K562 (cell line): ENCODE measurements around the gene APOBEC3G. TPM values are rescaled to one million over a fixed set of nuclear protein-coding genes. Genes with fewer than 3 reads are reported as not detected.
A peak's percentile ranks its signal among the peaks of the same experiment; 100 is the strongest.

Experiments
- ATAC-seq: fragments of 200-7000 bp; cut with Tn5 transposase; 3 replicates; pipeline ENCODE4 v1.9.1; 2020; ENCODE audit warnings: moderate library complexity
- BruUV-seq: library from RNA; stranded (reverse); fragments of 400-500 nt; replicated peaks from 2 replicates; lab custom pipeline; 2021; lab: Mats Ljungman, UMichigan
- CTCF ChIA-PET: fragments of 300-600 bp; formaldehyde crosslinking; extraction: SDS; loops from one replicate; lab custom pipeline; 2021; ENCODE audit warnings: low intra/inter-chr PET ratio; lab: Yijun Ruan, JAX
- POLR2A ChIA-PET: fragments of 300-600, 350-650 bp; sonication (Branson Sonifier 250); formaldehyde crosslinking; extraction: SDS; loops from one replicate; lab custom pipeline; 2021; ENCODE audit warnings: antibody characterized with exemption, inconsistent platforms; lab: Yijun Ruan, JAX
- DNase-seq, 4 experiments: peaks; one replicate each; pipeline versions ENCODE4 v3.0.0 to v3.0.0-alpha.2; 2011 to 2018; ENCODE audit warnings: low spot score in 3 of 4, mixed read lengths in 3 of 4; ENCODE audit errors: extremely low read depth in 1 of 4
- FAIRE-seq: peaks from 2 replicates; lab custom pipeline; 2011; peaks lifted over from hg19 to GRCh38; lab: Jason Lieb, UNC
- H2AFZ ChIP-seq: 2 replicates; pipeline ENCODE4 v1.6.0; 2011; ENCODE audit warnings: low read depth, low read length, control low read depth, inconsistent platforms
- H3K27ac ChIP-seq: fragments of 200-600 bp; 3 replicates; pipeline ENCODE4 v1.8.0; 2011; ENCODE audit warnings: low read depth, mild to moderate bottlenecking, control low read depth, inconsistent platforms, low read length, moderate library complexity, mixed read lengths; ENCODE audit errors: extremely low read depth
- H3K27me3 ChIP-seq, 2 experiments: fragments of 300-600 bp in 1 of 2; 2 replicates in 1 of 2; 3 replicates in 1 of 2; pipeline versions ENCODE4 v1.6.0 to v1.8.0; 2011; ENCODE audit warnings: inconsistent platforms in 2 of 2, low read length in 2 of 2, mild to moderate bottlenecking in 1 of 2, mixed read lengths in 1 of 2, moderate library complexity in 1 of 2; ENCODE audit not compliant: control insufficient read depth in 2 of 2, insufficient read depth in 2 of 2
- H3K36me3 ChIP-seq: fragments of 300-600 bp; 3 replicates; pipeline ENCODE4 v1.8.0; 2011; ENCODE audit warnings: mild to moderate bottlenecking, low read length, inconsistent platforms; ENCODE audit not compliant: control insufficient read depth, insufficient read depth
- H3K4me1 ChIP-seq, 2 experiments: fragments of 200-600 bp in 1 of 2; replicated peaks in 1 of 2; 2 replicates in 1 of 2; 3 replicates in 1 of 2; pipeline versions ENCODE4 v1.5.1 to v1.8.0; 2011; ENCODE audit warnings: inconsistent platforms in 2 of 2, low read length in 2 of 2, mild to moderate bottlenecking in 1 of 2, mixed read lengths in 1 of 2, moderate library complexity in 1 of 2; ENCODE audit not compliant: control insufficient read depth in 2 of 2, insufficient read depth in 2 of 2
- H3K4me2 ChIP-seq: 2 replicates; pipeline ENCODE4 v1.6.1; 2011; ENCODE audit warnings: low read length, control low read depth, inconsistent platforms, mixed read lengths; ENCODE audit not compliant: insufficient read depth
- H3K4me3 ChIP-seq: fragments of 200-600 bp; sonication (generic), shearing (Covaris generic); 2 replicates; pipeline ENCODE4 v1.5.1; 2016; ENCODE audit warnings: control low read depth, inconsistent platforms
- H3K79me2 ChIP-seq: fragments of 200-600 bp; 3 replicates; pipeline ENCODE4 v1.8.0; 2011; ENCODE audit warnings: low read length, inconsistent platforms; ENCODE audit not compliant: control insufficient read depth, insufficient read depth
- H3K9ac ChIP-seq, 2 experiments: 2 replicates each; pipeline versions ENCODE4 v1.6.0 to v1.6.1; 2011; ENCODE audit warnings: low read depth in 2 of 2, low read length in 2 of 2, control low read depth in 1 of 2, inconsistent platforms in 1 of 2, mild to moderate bottlenecking in 1 of 2, mixed read lengths in 1 of 2; ENCODE audit not compliant: insufficient read depth in 1 of 2
- H3K9me1 ChIP-seq: one replicate; pipeline ENCODE4 v1.6.0; 2011; ENCODE audit warnings: inconsistent platforms, mild to moderate bottlenecking, low read length, moderate library complexity; ENCODE audit not compliant: control insufficient read depth, insufficient read depth
- H3K9me3 ChIP-seq: replicated peaks from 2 replicates; pipeline ENCODE4 v1.5.1; 2011; ENCODE audit warnings: low read depth, low read length, inconsistent platforms; ENCODE audit not compliant: control insufficient read depth, insufficient read depth
- H4K20me1 ChIP-seq: replicated peaks from 2 replicates; pipeline ENCODE4 v1.6.1; 2011; ENCODE audit warnings: low read length, inconsistent platforms, mixed read lengths; ENCODE audit not compliant: control insufficient read depth, insufficient read depth
- NELFE ChIP-seq: IDR thresholded peaks from 2 replicates; pipeline ENCODE4 v1.6.1; 2011; ENCODE audit warnings: mild to moderate bottlenecking; ENCODE audit not compliant: insufficient read depth, insufficient read length
- WGBS: fragments of 100-300 bp; shearing (Covaris generic); methylation state at CpG from one replicate; pipeline ENCODE4 v1.1.6; 2016; ENCODE audit warnings: low coverage, mixed read lengths; ENCODE audit not compliant: insufficient coverage; ENCODE audit errors: missing lambda C conversion rate; 5-methylcytosine and 5-hydroxymethylcytosine counted together
- in situ Hi-C: fragments of 300-500 bp; cut with MboI; formaldehyde crosslinking; loops from 4 replicates; pipeline ENCODE4 v1.15.0; 2018; ENCODE audit warnings: inconsistent platforms, mixed read lengths
- intact Hi-C: fragments of 100-400 bp; cut with micrococcal nuclease; formaldehyde crosslinking; loops from 2 replicates; pipeline ENCODE4 v1.14.2; 2022
- polyA plus RNA-seq, 8 experiments: library from polyadenylated mRNA; depleted of rRNA in 4 of 8; stranded (reverse) in 5 of 8; unstranded in 3 of 8; fragments of >200 nt; fragmentation: Nextera tagmentation in 2 of 8; fragmentation: Illumina TruSeq in 1 of 8; extraction: Ambion mirVana in 2 of 8; extraction: Trizol in 1 of 8; gene quantifications; 2 replicates each; pipeline versions ENCODE4 v1.2.1 to v1.2.3, GENCODE V29; 2011 to 2014; ENCODE audit warnings: inconsistent platforms in 1 of 8, missing spikeins in 1 of 8
- total RNA-seq, 7 experiments: library from RNA; depleted of rRNA in 6 of 7; stranded (reverse); fragments of >200 nt in 6 of 7; fragmentation: Illumina TruSeq in 2 of 7; extraction: Trizol in 2 of 7; gene quantifications; 2 replicates each; pipeline versions ENCODE4 v1.2.1 to v1.2.3, GENCODE V29; 2011 to 2021; ENCODE audit warnings: low replicate concordance in 1 of 7
- TF ChIP-seq, protein P1 (sequence below): fragments of 450-650 bp; IDR thresholded peaks from 2 replicates; pipeline ENCODE4 v1.6.1; 2018; ENCODE audit not compliant: partially characterized antibody

APOBEC3G gene
- total and polyA plus RNA-seq, 9 of the 15 experiments (the other 6 are each of a cell fraction or from before 2014, with no cell fraction given), result 5.2 to 20.8 (median 11.4) TPM

DNA sequence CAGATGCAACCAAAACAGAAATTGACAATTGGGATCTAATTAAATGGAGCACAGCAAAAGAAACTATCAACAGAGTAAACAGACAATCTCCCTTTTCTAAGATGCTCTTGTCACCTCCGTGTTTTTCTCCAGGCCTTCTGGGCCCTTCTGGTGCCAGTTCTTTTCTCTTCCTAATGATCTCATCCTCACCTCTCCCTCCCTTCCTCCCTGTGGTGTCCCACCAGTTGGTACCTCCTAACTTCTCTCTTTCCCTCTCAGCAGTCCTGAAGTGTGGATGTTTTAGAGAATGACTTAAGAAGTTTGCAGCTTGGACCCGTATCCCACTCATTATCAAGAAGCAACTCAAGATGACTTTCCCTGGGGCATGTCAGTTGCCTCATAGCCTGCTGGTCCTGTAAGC, 26.4 kb downstream of the APOBEC3G start:
- intact Hi-C loops, result no loop called here
- peak; percentile 42 for FAIRE-seq
- TF ChIP-seq, protein P1, sequence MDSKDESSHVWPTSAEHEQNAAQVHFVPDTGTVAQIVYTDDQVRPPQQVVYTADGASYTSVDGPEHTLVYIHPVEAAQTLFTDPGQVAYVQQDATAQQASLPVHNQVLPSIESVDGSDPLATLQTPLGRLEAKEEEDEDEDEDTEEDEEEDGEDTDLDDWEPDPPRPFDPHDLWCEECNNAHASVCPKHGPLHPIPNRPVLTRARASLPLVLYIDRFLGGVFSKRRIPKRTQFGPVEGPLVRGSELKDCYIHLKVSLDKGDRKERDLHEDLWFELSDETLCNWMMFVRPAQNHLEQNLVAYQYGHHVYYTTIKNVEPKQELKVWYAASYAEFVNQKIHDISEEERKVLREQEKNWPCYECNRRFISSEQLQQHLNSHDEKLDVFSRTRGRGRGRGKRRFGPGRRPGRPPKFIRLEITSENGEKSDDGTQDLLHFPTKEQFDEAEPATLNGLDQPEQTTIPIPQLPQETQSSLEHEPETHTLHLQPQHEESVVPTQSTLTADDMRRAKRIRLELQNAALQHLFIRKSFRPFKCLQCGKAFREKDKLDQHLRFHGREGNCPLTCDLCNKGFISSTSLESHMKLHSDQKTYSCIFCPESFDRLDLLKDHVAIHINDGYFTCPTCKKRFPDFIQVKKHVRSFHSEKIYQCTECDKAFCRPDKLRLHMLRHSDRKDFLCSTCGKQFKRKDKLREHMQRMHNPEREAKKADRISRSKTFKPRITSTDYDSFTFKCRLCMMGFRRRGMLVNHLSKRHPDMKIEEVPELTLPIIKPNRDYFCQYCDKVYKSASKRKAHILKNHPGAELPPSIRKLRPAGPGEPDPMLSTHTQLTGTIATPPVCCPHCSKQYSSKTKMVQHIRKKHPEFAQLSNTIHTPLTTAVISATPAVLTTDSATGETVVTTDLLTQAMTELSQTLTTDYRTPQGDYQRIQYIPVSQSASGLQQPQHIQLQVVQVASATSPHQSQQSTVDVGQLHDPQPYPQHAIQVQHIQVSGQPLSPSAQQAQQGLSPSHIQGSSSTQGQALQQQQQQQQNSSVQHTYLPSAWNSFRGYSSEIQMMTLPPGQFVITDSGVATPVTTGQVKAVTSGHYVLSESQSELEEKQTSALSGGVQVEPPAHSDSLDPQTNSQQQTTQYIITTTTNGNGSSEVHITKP, result peak; percentile 88
- no peak for TF ChIP-seq NELFE
- TF ChIP-seq, all 486 proteins: peak for 1
- 11% methylated on average over 2 of the region's 2 CpGs for WGBS
- ChIA-PET POLR2A (no interaction called here), CTCF (no interaction called here)
- H3K9me1 ChIP-seq, result no peaks in the 10 kb centered on the region
- H3K27ac ChIP-seq, result no peak overlapping the region
- no peaks in the 10 kb centered on the region for H3K36me3 ChIP-seq
- no peak overlapping the region for H3K9ac ChIP-seq
- H3K4me3 ChIP-seq, result no peak overlapping the region
- no peaks in the 10 kb centered on the region for H3K27me3 ChIP-seq
- BruUV-seq, result no TSS peak
- H2AFZ ChIP-seq, result no peak overlapping the region
- ATAC-seq (no peak), DNase-seq (no peak)
- no peaks in the 10 kb centered on the region for H3K9me3 ChIP-seq
- in situ Hi-C loops, result no loop called here
- no peaks in the 10 kb centered on the region for H3K79me2 ChIP-seq
- H3K4me1 ChIP-seq, result no peaks in the 10 kb centered on the region
- no peak overlapping the region for H3K4me2 ChIP-seq
- H4K20me1 ChIP-seq, result no peaks in the 10 kb centered on the region
